ENCODE measurements around the gene CYP2B6.
"Not testable (repeated sequence)": the region's sequence is repeated elsewhere in the genome, so short reads cannot be mapped to it uniquely, and the experiment has no call there.

CYP2B6 gene

GRCh38 chr19:40980743-40981442 lies 10.2 kb upstream of the CYP2B6 start:
- not testable (repeated sequence) for DNase-seq (ENCODE audit: low read depth in 2 of 2, low spot score in 1 of 2)

GRCh38 chr19:40981591-40981990 lies 9.5 kb upstream of the CYP2B6 start:
- no peak for DNase-seq (ENCODE audit: low read depth in 2 of 2, low spot score in 1 of 2)

GRCh38 chr19:40982594-40983101 lies 8.4 kb upstream of the CYP2B6 start:
- DNase-seq (ENCODE audit: low read depth in 2 of 2, low spot score in 1 of 2): no peak

GRCh38 chr19:40989453-40989852 lies 1.6 kb upstream of the CYP2B6 start:
- DNase-seq (ENCODE audit: low read depth in 2 of 2, low spot score in 1 of 2): no peak

GRCh38 chr19:40995355-40995754 lies 4.3 kb downstream of the CYP2B6 start:
- DNase-seq (ENCODE audit: low read depth in 2 of 2, low spot score in 1 of 2): no peak

- DNase-seq (ENCODE audit: low read depth in 2 of 2, low spot score in 1 of 2): not testable (repeated sequence)
These were observed 7.9 kb downstream of the CYP2B6 start for GRCh38 chr19:40999018-40999417.

GRCh38 chr19:41000310-41000737 lies 9.2 kb downstream of the CYP2B6 start:
- DNase-seq (ENCODE audit: low read depth in 2 of 2, low spot score in 1 of 2): no peak

- no peak for DNase-seq (ENCODE audit: low read depth in 2 of 2, low spot score in 1 of 2)
These were observed 10.3 kb downstream of the CYP2B6 start for GRCh38 chr19:41001243-41001971.

- DNase-seq (ENCODE audit: low read depth in 2 of 2, low spot score in 1 of 2): not testable (repeated sequence)
These were observed 12.6 kb downstream of the CYP2B6 start for GRCh38 chr19:41003656-41004055.

GRCh38 chr19:41009700-41010235 lies 18.7 kb downstream of the CYP2B6 start:
- DNase-seq (ENCODE audit: low read depth in 2 of 2, low spot score in 1 of 2): no peak

GRCh38 chr19:41013359-41013758 lies 22.3 kb downstream of the CYP2B6 start:
- DNase-seq (ENCODE audit: low read depth in 2 of 2, low spot score in 1 of 2): no peak

GRCh38 chr19:41014643-41015042 lies 23.6 kb downstream of the CYP2B6 start:
- DNase-seq (ENCODE audit: low read depth in 2 of 2, low spot score in 1 of 2): no peak

- DNase-seq (ENCODE audit: low read depth in 2 of 2, low spot score in 1 of 2): no peak
These were observed 25.5 kb downstream of the CYP2B6 start for GRCh38 chr19:41016488-41017071.

- DNase-seq (ENCODE audit: low read depth in 2 of 2, low spot score in 1 of 2): no peak
These were observed 27.7 kb downstream of the CYP2B6 start for GRCh38 chr19:41018736-41019290.

GRCh38 chr19:41019346-41019745 lies 28.3 kb downstream of the CYP2B6 start:
- DNase-seq (ENCODE audit: low read depth in 2 of 2, low spot score in 1 of 2): no peak

- no peak for DNase-seq (ENCODE audit: low read depth in 2 of 2, low spot score in 1 of 2)
These were observed 32.1 kb downstream of the CYP2B6 start for GRCh38 chr19:41023193-41023592.

- no peak for DNase-seq (ENCODE audit: low read depth in 2 of 2, low spot score in 1 of 2)
These were observed 34.3 kb downstream of the CYP2B6 start for GRCh38 chr19:41025411-41025810.

- no peak for DNase-seq (ENCODE audit: low read depth in 2 of 2, low spot score in 1 of 2)
These were observed 34.8 kb downstream of the CYP2B6 start for GRCh38 chr19:41025871-41026270.

- no peak for DNase-seq (ENCODE audit: low read depth in 2 of 2, low spot score in 1 of 2)
These were observed 36.3 kb downstream of the CYP2B6 start for GRCh38 chr19:41027273-41027967.

GRCh38 chr19:41029524-41030432 lies 38.7 kb downstream of the CYP2B6 start:
- no peak for DNase-seq (ENCODE audit: low read depth in 2 of 2, low spot score in 1 of 2)

All from stimulated activated CD8-positive, alpha-beta memory T cell treated with anti-CD3 and anti-CD28 coated beads, Interleukin-4, amount 100 ng/mL, for 1 hour (primary cell).